ENCODE results near the gene SH3BGRL2.
"Not testable (repeated sequence)": the region's sequence is repeated elsewhere in the genome, so short reads cannot be mapped to it uniquely, and the experiment has no call there.

Gene SH3BGRL2

DNA sequence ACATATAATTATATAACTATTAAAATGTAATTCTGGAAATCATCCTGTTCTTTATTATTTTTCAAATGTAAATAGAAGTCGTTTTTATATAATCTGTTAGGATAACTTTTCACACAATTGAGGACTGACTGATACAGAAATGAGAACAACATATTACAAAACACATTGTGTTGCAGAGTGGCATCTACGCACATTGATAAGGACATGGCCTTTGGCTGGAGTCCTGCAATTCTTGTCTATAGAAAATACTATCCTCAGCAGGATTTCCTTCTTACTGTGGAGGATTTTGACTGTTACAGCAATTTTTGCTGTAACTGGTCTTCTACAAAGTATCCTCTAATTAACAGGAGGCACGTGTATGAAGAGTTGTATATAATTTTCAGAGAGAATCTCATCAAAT lies 19.8 kb downstream of the SH3BGRL2 start:
- no peak for DNase-seq

DNA sequence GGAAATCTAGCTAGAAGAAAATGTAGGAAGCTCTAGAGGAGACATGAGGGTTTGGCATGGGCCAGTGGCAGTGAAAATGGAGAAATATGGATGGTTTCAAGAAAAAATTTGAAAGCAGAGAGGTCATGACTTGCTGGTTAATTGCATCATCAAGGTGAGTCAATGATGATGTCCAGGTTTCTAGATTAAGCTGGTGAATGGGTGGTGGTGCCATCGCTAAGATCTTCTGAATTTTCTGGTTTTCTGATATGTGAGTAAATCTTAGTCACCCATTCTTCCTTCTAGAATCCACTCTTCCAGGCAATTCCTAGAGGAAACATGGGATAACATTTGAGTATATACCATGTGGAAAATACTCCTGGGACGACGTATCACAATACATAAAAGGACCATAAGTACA lies 25.0 kb downstream of the SH3BGRL2 start:
- no peak for DNase-seq

DNA sequence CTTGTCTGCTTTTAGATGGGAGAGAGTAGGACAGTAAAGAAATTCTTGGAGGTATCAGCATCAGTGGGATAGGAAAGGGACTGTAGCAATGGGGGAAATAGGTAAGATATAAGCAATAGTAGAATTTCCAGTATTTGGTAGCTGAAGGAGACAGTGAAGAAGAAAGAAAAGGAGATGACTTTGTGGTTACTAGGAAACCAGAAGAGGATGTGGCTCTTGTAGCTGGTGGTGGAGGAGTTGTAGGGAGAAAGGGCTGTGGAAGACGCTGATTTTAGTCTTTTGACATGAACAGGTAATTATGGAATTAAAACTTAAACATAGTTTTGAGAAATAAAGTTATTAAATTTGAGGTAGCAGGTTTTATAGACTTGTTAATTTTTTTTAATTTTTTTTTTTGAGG lies 26.1 kb downstream of the SH3BGRL2 start:
- DNase-seq, result no peak

DNA sequence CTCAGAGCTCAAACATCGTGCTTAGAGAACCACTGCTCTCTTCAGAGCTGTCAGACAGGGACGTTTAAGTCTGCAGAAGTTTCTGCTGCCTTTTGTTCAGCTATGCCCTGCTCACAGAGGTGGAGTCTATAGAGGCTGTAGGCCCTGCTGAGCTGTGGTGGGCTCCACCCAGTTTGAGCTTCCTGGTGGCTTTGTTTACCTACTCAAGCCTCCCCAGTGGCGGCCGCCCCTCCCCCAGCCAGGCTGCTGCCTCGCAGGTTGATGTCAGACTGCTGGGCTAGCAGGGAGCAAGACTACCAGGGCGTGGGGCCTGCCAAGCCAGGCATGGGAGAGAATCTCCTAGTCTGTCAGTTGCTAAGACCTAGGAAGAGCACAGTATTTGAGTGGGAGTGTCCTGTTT lies 32.5 kb downstream of the SH3BGRL2 start:
- not testable (repeated sequence) for DNase-seq

- no peak for DNase-seq
Measured at GRCh38 chr6:79665725-79666551, 34.8 kb downstream of the SH3BGRL2 start.

- no peak for DNase-seq
Measured at GRCh38 chr6:79666634-79667033, 35.5 kb downstream of the SH3BGRL2 start.

DNA sequence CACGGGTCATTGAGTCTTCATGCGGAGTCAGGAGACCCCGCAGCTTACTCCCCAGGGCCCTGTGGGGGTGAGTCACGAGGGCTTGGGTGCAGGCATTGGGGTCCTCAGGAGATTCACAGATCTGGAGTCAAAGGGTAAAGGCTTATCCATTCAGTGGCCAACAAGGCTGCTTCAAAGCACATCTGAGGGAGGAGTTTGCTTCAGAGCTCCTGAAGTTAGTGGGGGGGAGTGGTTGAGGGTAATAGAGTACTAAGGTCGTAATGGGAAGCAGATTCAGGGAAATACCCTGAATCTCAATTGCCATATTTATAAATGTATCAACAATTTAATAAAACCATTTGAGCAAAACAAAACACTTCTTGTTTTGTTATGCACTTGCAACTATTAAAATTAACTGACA lies 37.3 kb downstream of the SH3BGRL2 start:
- no peak for DNase-seq

- DNase-seq, result no peak
Measured at GRCh38 chr6:79669766-79670165, 38.6 kb downstream of the SH3BGRL2 start.

GRCh38 chr6:79670789-79671188 lies 39.7 kb downstream of the SH3BGRL2 start:
- no peak for DNase-seq

GRCh38 chr6:79671600-79672266 lies 40.6 kb downstream of the SH3BGRL2 start:
- peak; percentile 61 for DNase-seq

- DNase-seq, result no peak
Measured at GRCh38 chr6:79672631-79673111, 41.5 kb downstream of the SH3BGRL2 start.

DNA sequence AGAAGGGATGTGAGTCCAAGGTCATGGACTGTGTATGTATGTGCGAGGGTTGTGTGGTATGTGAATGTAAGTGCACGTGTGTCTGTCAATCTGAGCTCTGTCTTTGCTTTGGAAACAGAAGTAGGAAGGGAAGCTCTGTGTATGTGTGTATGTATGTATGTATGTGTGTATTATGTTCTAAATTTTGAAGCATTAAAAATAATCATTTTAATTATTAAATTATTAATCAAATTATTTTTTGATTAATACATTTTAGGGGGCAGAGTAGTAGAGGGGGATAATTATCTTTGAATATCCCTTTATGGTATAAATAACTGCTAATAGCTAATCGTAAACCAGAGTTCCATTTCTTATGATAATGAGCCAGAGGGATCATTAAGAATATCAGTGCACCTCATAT lies 42.8 kb downstream of the SH3BGRL2 start:
- no peak for DNase-seq

- no peak for DNase-seq
Measured at GRCh38 chr6:79676785-79677736, 45.9 kb downstream of the SH3BGRL2 start.

DNA sequence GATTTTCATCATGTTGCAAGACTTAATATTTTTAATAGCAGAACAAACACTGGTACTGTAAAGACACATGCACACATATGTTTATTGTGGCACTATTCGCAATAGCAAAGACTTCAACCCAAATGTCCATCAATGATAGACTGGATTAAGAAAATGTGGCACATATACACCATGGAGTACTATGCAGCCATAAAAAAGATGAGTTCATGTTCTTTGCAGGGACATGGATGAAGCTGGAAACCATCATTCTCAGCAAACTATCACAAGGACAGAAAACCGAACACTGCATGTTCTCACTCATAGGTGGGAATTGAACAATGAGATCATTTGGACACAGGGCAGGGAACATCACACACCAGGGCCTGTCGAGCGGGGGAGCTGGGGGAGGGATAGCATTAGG lies 51.6 kb downstream of the SH3BGRL2 start:
- not testable (repeated sequence) for DNase-seq

GRCh38 chr6:79684876-79685275 lies 53.7 kb downstream of the SH3BGRL2 start:
- DNase-seq, result no peak

- no peak for DNase-seq
Measured at GRCh38 chr6:79686707-79687309, 55.7 kb downstream of the SH3BGRL2 start.

GRCh38 chr6:79687759-79688158 lies 56.6 kb downstream of the SH3BGRL2 start:
- no peak for DNase-seq

- no peak for DNase-seq
Measured at GRCh38 chr6:79694156-79694555, 63.0 kb downstream of the SH3BGRL2 start.

DNA sequence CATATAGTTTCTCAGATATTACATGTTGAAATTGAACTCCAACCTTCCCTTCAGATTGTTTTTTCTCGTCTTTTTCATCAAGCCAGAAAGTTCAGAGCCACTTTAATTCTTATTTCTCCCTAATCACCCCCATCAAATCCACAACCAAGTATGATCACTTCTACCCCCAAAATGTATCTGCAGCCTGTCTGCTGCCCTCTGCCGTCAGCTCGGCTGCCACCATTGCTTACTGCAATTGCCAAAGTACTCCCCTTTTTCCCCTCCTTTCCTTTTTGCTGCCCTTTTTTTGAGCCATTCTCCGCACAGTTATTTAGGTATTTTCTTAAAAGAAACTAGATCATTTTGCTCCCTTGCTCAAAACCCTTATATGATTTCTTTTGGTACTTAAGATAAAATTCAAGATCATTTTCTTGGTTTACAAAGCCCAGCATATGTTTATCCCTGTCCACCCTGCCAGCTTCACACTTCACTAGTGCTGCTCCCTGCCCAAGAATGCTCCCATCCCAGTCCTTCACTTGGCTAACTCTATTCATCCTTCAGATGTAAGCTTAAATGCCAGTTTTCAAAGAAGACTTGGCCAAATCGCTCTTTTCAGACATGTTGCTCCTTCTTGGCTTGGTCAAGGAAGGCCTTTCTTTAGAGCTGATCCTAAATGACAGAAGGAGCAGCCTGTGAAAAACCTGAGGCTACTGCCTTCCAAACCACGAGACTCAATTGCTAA lies 63.7 kb downstream of the SH3BGRL2 start:
- DNase-seq, result no peak

DNA sequence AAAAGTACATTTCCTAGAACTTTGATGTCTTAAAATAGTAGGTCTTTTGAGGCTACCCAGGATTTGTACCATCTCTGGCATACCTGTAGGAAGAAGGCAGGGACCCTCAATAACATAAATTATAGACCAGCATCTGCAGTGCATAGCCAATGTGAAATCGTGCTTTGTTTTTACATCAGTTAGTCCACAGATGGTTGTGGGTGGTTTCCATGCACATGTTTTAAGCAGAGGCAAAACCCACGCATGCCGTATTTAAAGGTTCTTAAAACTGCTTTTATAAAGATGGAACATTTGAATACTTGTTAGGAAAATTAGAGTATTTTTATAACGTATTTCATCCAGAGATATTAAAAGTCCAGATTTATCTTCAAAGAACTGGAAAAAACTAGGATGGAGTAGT lies 66.3 kb downstream of the SH3BGRL2 start:
- DNase-seq, result no peak

DNA sequence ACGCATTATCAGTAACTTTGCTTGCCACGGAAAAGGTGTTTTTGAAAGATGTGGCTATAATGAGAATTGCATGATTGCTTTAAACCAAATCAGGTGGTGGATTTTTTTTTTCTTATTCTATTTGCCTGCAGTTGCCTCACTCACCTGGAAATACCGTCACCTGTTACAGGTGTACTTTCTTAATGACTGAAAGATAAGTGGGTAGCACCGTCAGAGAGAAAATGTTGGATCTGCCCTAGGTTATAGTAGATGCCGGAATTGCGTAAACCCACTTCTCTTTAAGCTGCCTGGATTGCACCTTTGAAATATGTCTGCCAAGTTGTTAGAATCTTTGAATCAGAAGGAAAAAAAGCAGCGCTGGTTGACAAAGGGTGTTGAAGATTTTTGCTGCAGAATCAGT lies 68.5 kb downstream of the SH3BGRL2 start:
- no peak for DNase-seq

- no peak for DNase-seq
Measured at GRCh38 chr6:79702691-79703090, 71.6 kb downstream of the SH3BGRL2 start.

All from activated naive CD4-positive, alpha-beta T cell treated with anti-CD3 and anti-CD28 coated beads, Interleukin-2, amount 50 U/mL, for 16 hours (primary cell).